ENCODE results near the gene ATP6V1C2.

GRCh38 chr2:10787176-10787968, 65.9 kb downstream of the ATP6V1C2 start:
- TF ChIP-seq CTCF (conservative IDR thresholded peaks at IDR 0.05) (peak; percentile 51), ZFX (IDR thresholded peaks at IDR 0.05) (no peak)
